Measurements from ENCODE around the gene TMEM33. TPM values are rescaled to one million over a fixed set of nuclear protein-coding genes. Genes with fewer than 3 reads are reported as not detected.
"Not testable (repeated sequence)": the region's sequence is repeated elsewhere in the genome, so short reads cannot be mapped to it uniquely, and the experiment has no call there.

TMEM33 gene
- total RNA-seq, 4 donors from 2014 or later, result 30.9 to 61.1 (median 47.8) TPM

GRCh38 chr4:41912546-41912945 lies 22.7 kb upstream of the TMEM33 start:
- no peaks in the 10 kb centered on the region for H3K9me3 ChIP-seq
- H3K4me1 ChIP-seq, result no peaks in the 10 kb centered on the region
- intact Hi-C loops (cut with DNase I; ENCODE audit: low total_unique reads), result no loop called here
- H3K27ac ChIP-seq, result no peak overlapping the region
- TF ChIP-seq POLR2A (IDR thresholded peaks at IDR 0.05) (no peak), CTCF (IDR thresholded peaks at IDR 0.05) (no peak)
- no peak for DNase-seq
- no peaks in the 10 kb centered on the region for H3K27me3 ChIP-seq
- no peak overlapping the region for H3K4me3 ChIP-seq
- H3K36me3 ChIP-seq, result no peaks in the 10 kb centered on the region

- DNase-seq, result no peak
- H3K27ac ChIP-seq, result no peak overlapping the region
- H3K9me3 ChIP-seq, result no peaks in the 10 kb centered on the region
- no peak overlapping the region for H3K4me3 ChIP-seq
- no peaks in the 10 kb centered on the region for H3K27me3 ChIP-seq
- H3K4me1 ChIP-seq, result no peaks in the 10 kb centered on the region
- H3K36me3 ChIP-seq, result no peaks in the 10 kb centered on the region
- TF ChIP-seq POLR2A (IDR thresholded peaks at IDR 0.05), result no peak
- TF ChIP-seq CTCF (IDR thresholded peaks at IDR 0.05), result no peak
- intact Hi-C loops (cut with DNase I; ENCODE audit: low total_unique reads), result no loop called here
Measured at GRCh38 chr4:41913509-41913908, 21.7 kb upstream of the TMEM33 start.

- Histone ChIP-seq H3K27me3 (no peaks in the 10 kb centered on the region), H3K36me3 (no peaks in the 10 kb centered on the region), H3K4me3 (no peak overlapping the region), H3K9me3 (no peaks in the 10 kb centered on the region), H3K4me1 (no peaks in the 10 kb centered on the region), H3K27ac (no peak overlapping the region)
- intact Hi-C loops (cut with DNase I; ENCODE audit: low total_unique reads), result no loop called here
- TF ChIP-seq CTCF (IDR thresholded peaks at IDR 0.05) (no peak), POLR2A (IDR thresholded peaks at IDR 0.05) (no peak)
- no peak for DNase-seq
Measured at GRCh38 chr4:41918278-41918677, 17.0 kb upstream of the TMEM33 start.

GRCh38 chr4:41920416-41920815 lies 14.8 kb upstream of the TMEM33 start:
- H3K9me3 ChIP-seq; intact Hi-C loops (cut with DNase I; ENCODE audit: low total_unique reads); H3K36me3 ChIP-seq; DNase-seq; H3K4me1 ChIP-seq; H3K4me3 ChIP-seq; H3K27me3 ChIP-seq; H3K27ac ChIP-seq: not testable (repeated sequence)

- no peaks in the 10 kb centered on the region for H3K27me3 ChIP-seq
- no peak overlapping the region for H3K4me3 ChIP-seq
- intact Hi-C loops (cut with DNase I; ENCODE audit: low total_unique reads), result no loop called here
- H3K9me3 ChIP-seq, result no peaks in the 10 kb centered on the region
- no peak for TF ChIP-seq CTCF (IDR thresholded peaks at IDR 0.05)
- no peak for TF ChIP-seq POLR2A (IDR thresholded peaks at IDR 0.05)
- DNase-seq, result no peak
- no peak overlapping the region for H3K27ac ChIP-seq
- H3K36me3 ChIP-seq, result no peaks in the 10 kb centered on the region
- H3K4me1 ChIP-seq, result no peaks in the 10 kb centered on the region
Measured at GRCh38 chr4:41921476-41921875, 13.8 kb upstream of the TMEM33 start.

GRCh38 chr4:41927796-41928499 lies 7.3 kb upstream of the TMEM33 start:
- Histone ChIP-seq H3K27ac (no peak overlapping the region), H3K4me3 (no peak overlapping the region), H3K4me1 (no peaks in the 10 kb centered on the region), H3K36me3 (no peaks in the 10 kb centered on the region), H3K27me3 (no peaks in the 10 kb centered on the region), H3K9me3 (no peaks in the 10 kb centered on the region)
- no peak for DNase-seq
- intact Hi-C loops (cut with DNase I; ENCODE audit: low total_unique reads), result no loop called here
- no peak for TF ChIP-seq POLR2A (IDR thresholded peaks at IDR 0.05)
- no peak for TF ChIP-seq CTCF (IDR thresholded peaks at IDR 0.05)
